IMR-90 (cell line): ENCODE results near the gene ARMH4. TPM values are rescaled to one million over a fixed set of nuclear protein-coding genes. Genes with fewer than 3 reads are reported as not detected.

Experiments used
- ATAC-seq: fragments of 200-7000 bp; cut with Tn5 transposase; 2 replicates; pipeline ENCODE4 v1.9.1; 2020; ENCODE audit warnings: low read depth, mild to moderate bottlenecking, moderate library complexity
- BruUV-seq: library from RNA; stranded (reverse); fragments of 400-500 nt; replicated peaks from 2 replicates; lab custom pipeline; 2021; lab: Mats Ljungman, UMichigan
- CTCF ChIA-PET: fragments of 300-600 bp; formaldehyde crosslinking; extraction: SDS; loops from one replicate; lab custom pipeline; 2021; ENCODE audit warnings: antibody characterized with exemption; lab: Yijun Ruan, JAX
- POLR2A ChIA-PET: fragments of 300-600 bp; sonication (Branson Sonifier 250); formaldehyde crosslinking; loops from one replicate; lab custom pipeline; 2022; ENCODE audit warnings: antibody characterized with exemption; ENCODE audit not compliant: unreplicated experiment; lab: Charles Lee
- DNase-seq: peaks from one replicate; pipeline ENCODE4 v3.0.0; 2013
- H2AFZ ChIP-seq: replicated peaks from 2 replicates; pipeline ENCODE3; 2013; ENCODE audit warnings: low read length, mild to moderate bottlenecking; ENCODE audit not compliant: poor library complexity
- H2AK5ac ChIP-seq: 2 replicates; pipeline ENCODE4 v1.6.1; 2013; ENCODE audit warnings: low read depth, low read length, inconsistent platforms
- H2AK9ac ChIP-seq: replicated peaks from 2 replicates; pipeline ENCODE3; 2013; ENCODE audit warnings: mild to moderate bottlenecking, low read depth, low read length, moderate library complexity; ENCODE audit not compliant: poor library complexity
- H2BK120ac ChIP-seq: 2 replicates; pipeline ENCODE4 v1.6.1; 2013; ENCODE audit warnings: low read depth, low read length, inconsistent platforms
- H2BK15ac ChIP-seq: 3 replicates; pipeline ENCODE4 v1.6.1; 2013; ENCODE audit warnings: low read depth, low read length, inconsistent platforms
- H2BK20ac ChIP-seq: 2 replicates; pipeline ENCODE4 v1.6.1; 2013; ENCODE audit warnings: low read depth, mild to moderate bottlenecking, inconsistent platforms, low read length, moderate library complexity
- H2BK5ac ChIP-seq: 2 replicates; pipeline ENCODE4 v1.6.1; 2013; ENCODE audit warnings: mild to moderate bottlenecking, low read depth, low read length, inconsistent platforms; ENCODE audit not compliant: poor library complexity, severe bottlenecking
- H3K14ac ChIP-seq: replicated peaks from 2 replicates; pipeline ENCODE4 v1.6.1; 2013; ENCODE audit warnings: low read depth, low read length, inconsistent platforms
- H3K18ac ChIP-seq: 2 replicates; pipeline ENCODE4 v1.6.1; 2013; ENCODE audit warnings: low read depth, low read length, control low read depth
- H3K23ac ChIP-seq: 2 replicates; pipeline ENCODE4 v1.6.1; 2013; ENCODE audit warnings: low read depth, low read length, inconsistent platforms
- H3K27ac ChIP-seq: 2 replicates; pipeline ENCODE4 v1.5.1; 2013; ENCODE audit warnings: mild to moderate bottlenecking, control low read depth, low read length; ENCODE audit not compliant: insufficient read depth
- H3K27me3 ChIP-seq: 2 replicates; pipeline ENCODE4 v1.6.1; 2013; ENCODE audit warnings: low read length; ENCODE audit not compliant: control insufficient read depth, insufficient read depth
- H3K36me3 ChIP-seq: 2 replicates; pipeline ENCODE4 v1.6.1; 2013; ENCODE audit warnings: low read length, mixed read lengths; ENCODE audit not compliant: control insufficient read depth, insufficient read depth
- H3K4ac ChIP-seq: 2 replicates; pipeline ENCODE4 v1.6.1; 2013; ENCODE audit warnings: low read depth, low read length, inconsistent platforms
- H3K4me1 ChIP-seq: 2 replicates; pipeline ENCODE4 v1.6.1; 2013; ENCODE audit warnings: low read length, mixed read lengths; ENCODE audit not compliant: control insufficient read depth, insufficient read depth
- H3K4me2 ChIP-seq: 2 replicates; pipeline ENCODE4 v1.6.1; 2013; ENCODE audit warnings: low read depth, mild to moderate bottlenecking, control low read depth, low read length, moderate library complexity
- H3K4me3 ChIP-seq: 2 replicates; pipeline ENCODE4 v1.5.1; 2013; ENCODE audit warnings: low read depth, mild to moderate bottlenecking, control low read depth, low read length, moderate library complexity; ENCODE audit not compliant: insufficient read depth
- H3K56ac ChIP-seq: 2 replicates; pipeline ENCODE4 v1.6.1; 2013; ENCODE audit warnings: low read length, inconsistent platforms; ENCODE audit not compliant: insufficient read depth; ENCODE audit errors: extremely low read depth
- H3K79me1 ChIP-seq, 2 experiments: 2 replicates each; pipeline ENCODE4 v1.6.1; 2013; ENCODE audit warnings: low read length in 2 of 2, inconsistent platforms in 1 of 2, low read depth in 1 of 2
- H3K9ac ChIP-seq: 2 replicates; pipeline ENCODE4 v1.6.1; 2013; ENCODE audit warnings: low read depth, low read length, control low read depth
- H3K9me1 ChIP-seq: 2 replicates; pipeline ENCODE4 v1.6.1; 2013; ENCODE audit warnings: low read length, inconsistent platforms; ENCODE audit not compliant: insufficient read depth
- H3K9me3 ChIP-seq: 2 replicates; pipeline ENCODE4 v1.6.1; 2013; ENCODE audit warnings: low read length; ENCODE audit not compliant: control insufficient read depth, insufficient read depth
- H4K20me1 ChIP-seq: 2 replicates; pipeline ENCODE4 v1.6.1; 2013; ENCODE audit warnings: low read length, inconsistent platforms; ENCODE audit not compliant: insufficient read depth
- H4K5ac ChIP-seq: 2 replicates; pipeline ENCODE4 v1.6.1; 2013; ENCODE audit warnings: mild to moderate bottlenecking, low read depth, low read length, control low read depth
- H4K8ac ChIP-seq, 2 experiments: 2 replicates each; pipeline ENCODE4 v1.6.1; 2013; ENCODE audit warnings: low read depth in 2 of 2, low read length in 2 of 2, control low read depth in 1 of 2, inconsistent platforms in 1 of 2
- H4K91ac ChIP-seq: 2 replicates; pipeline ENCODE4 v1.6.1; 2013; ENCODE audit warnings: low read depth, low read length, inconsistent platforms; ENCODE audit not compliant: insufficient read depth
- BHLHE40 ChIP-seq: fragments of 150-350 bp; IDR thresholded peaks from 2 replicates; pipeline ENCODE4 v1.6.1; 2016; ENCODE audit warnings: mild to moderate bottlenecking, low read depth, low read length
- CEBPB ChIP-seq: IDR thresholded peaks from 2 replicates; pipeline ENCODE4 v1.6.1; 2012; ENCODE audit warnings: low read depth, low read length, improper control_type of control experiment
- CHD1 ChIP-seq: IDR thresholded peaks from 2 replicates; pipeline ENCODE4 v1.6.1; 2012; ENCODE audit warnings: low read depth, low read length, improper control_type of control experiment
- CTCF ChIP-seq: conservative IDR thresholded peaks from 2 replicates; pipeline ENCODE4 v1.5.1; 2012; ENCODE audit warnings: mild to moderate bottlenecking, low read depth, low read length, improper control_type of control experiment
- ELK1 ChIP-seq: fragments of 150-350 bp; IDR thresholded peaks from 2 replicates; pipeline ENCODE4 v1.6.1; 2016; ENCODE audit warnings: low read depth, mild to moderate bottlenecking, low read length, moderate library complexity, borderline replicate concordance
- FOS ChIP-seq: fragments of 150-350 bp; IDR thresholded peaks from 2 replicates; pipeline ENCODE4 v1.6.1; 2016; ENCODE audit warnings: low read depth, low read length
- MAFK ChIP-seq: IDR thresholded peaks from 2 replicates; pipeline ENCODE4 v1.6.1; 2012; ENCODE audit warnings: low read depth, low read length, improper control_type of control experiment
- MAZ ChIP-seq: IDR thresholded peaks from 2 replicates; pipeline ENCODE4 v1.6.1; 2012; ENCODE audit warnings: low read depth, mild to moderate bottlenecking, low read length, improper control_type of control experiment, moderate library complexity, borderline replicate concordance
- MXI1 ChIP-seq: IDR thresholded peaks from 2 replicates; pipeline ENCODE4 v1.6.1; 2012; ENCODE audit warnings: low read depth, mild to moderate bottlenecking, low read length, moderate library complexity, borderline replicate concordance
- NFE2L2 ChIP-seq: fragments of 150-350 bp; IDR thresholded peaks from 2 replicates; pipeline ENCODE4 v1.6.1; 2016; ENCODE audit warnings: low read depth, mild to moderate bottlenecking, low read length
- POLR2A ChIP-seq: IDR thresholded peaks from 2 replicates; pipeline ENCODE4 v1.6.1; 2012; ENCODE audit warnings: mild to moderate bottlenecking, low read depth, low read length
- RAD21 ChIP-seq: IDR thresholded peaks from 2 replicates; pipeline ENCODE4 v1.6.1; 2012; ENCODE audit warnings: low read length, improper control_type of control experiment
- RCOR1 ChIP-seq: IDR thresholded peaks from 2 replicates; pipeline ENCODE4 v1.6.1; 2012; ENCODE audit warnings: mild to moderate bottlenecking, low read length, improper control_type of control experiment; ENCODE audit not compliant: insufficient replicate concordance
- RFX5 ChIP-seq: IDR thresholded peaks from 2 replicates; pipeline ENCODE4 v1.8.0; 2012; ENCODE audit warnings: low read depth, mild to moderate bottlenecking, low read length, moderate library complexity
- SMC3 ChIP-seq: fragments of 150-350 bp; IDR thresholded peaks from 2 replicates; pipeline ENCODE4 v1.6.1; 2016; ENCODE audit warnings: low read depth, mild to moderate bottlenecking, antibody characterized with exemption, low read length, moderate library complexity
- USF2 ChIP-seq: fragments of 150-350 bp; IDR thresholded peaks from 2 replicates; pipeline ENCODE4 v1.6.1; 2017; ENCODE audit warnings: mild to moderate bottlenecking, antibody characterized with exemption, low read length, low read depth
- WGBS, 2 experiments: methylation state at CpG; one replicate each; pipeline versions ENCODE4 v1.1.5 to v1.1.7; 2013; ENCODE audit warnings: missing lambda C conversion rate in 2 of 2; ENCODE audit not compliant: insufficient read length in 1 of 2; ENCODE audit errors: extremely low coverage in 2 of 2; 5-methylcytosine and 5-hydroxymethylcytosine counted together
- dilution Hi-C: fragments of 300-500 bp; cut with HindIII; formaldehyde crosslinking; loops from one replicate; pipeline ENCODE4 v1.14.3; 2018; ENCODE audit warnings: low sequenced_read_pairs; ENCODE audit not compliant: unreplicated experiment
- in situ Hi-C: fragments of 300-500 bp; cut with MboI; formaldehyde crosslinking; loops from 3 replicates; pipeline ENCODE4 v1.14.3; 2019; ENCODE audit warnings: low sequenced_read_pairs, inconsistent platforms, mixed read lengths
- intact Hi-C: fragments of 100-400 bp; cut with micrococcal nuclease; formaldehyde crosslinking; loops from 2 replicates; pipeline ENCODE4 v1.10.0; 2022
- polyA plus RNA-seq, 3 experiments: library from polyadenylated mRNA; depleted of rRNA; stranded (reverse); fragments of >200 nt; gene quantifications; 2 replicates each; pipeline ENCODE4 v1.2.3, GENCODE V29; 2012; ENCODE audit warnings: low replicate concordance in 1 of 3
- total RNA-seq: library from RNA; depleted of rRNA; stranded (reverse); fragments of >200 nt; gene quantifications from 2 replicates; pipeline ENCODE4 v1.2.3, GENCODE V29; 2012

ARMH4 gene
- total and polyA plus RNA-seq, 2 of the 4 experiments (the other 2 are of a cell fraction), result 4.6 to 5.6 TPM

GRCh38 chr14:57963071-57963470, 188.9 kb downstream of the ARMH4 start:
- Histone ChIP-seq H3K36me3 (no peaks in the 10 kb centered on the region), H3K27ac (no peak overlapping the region), H3K4me1 (no peaks in the 10 kb centered on the region), H4K8ac (no peak overlapping the region), H4K20me1 (no peaks in the 10 kb centered on the region), H3K23ac (no peak overlapping the region), H3K9me3 (no peaks in the 10 kb centered on the region), H2AK5ac (no peak overlapping the region), H2AK9ac (no peak overlapping the region), H3K18ac (no peak overlapping the region), H3K27me3 (no peaks in the 10 kb centered on the region), H3K4me3 (no peak overlapping the region), H2BK20ac (no peak overlapping the region), H3K4ac (no peak overlapping the region), H2BK120ac (no peak overlapping the region), H3K9me1 (no peaks in the 10 kb centered on the region), H3K14ac (no peak overlapping the region), H3K4me2 (no peak overlapping the region), H3K9ac (no peak overlapping the region), H4K91ac (no peak overlapping the region), H2BK15ac (no peak overlapping the region), H4K5ac (no peak overlapping the region), H2BK5ac (no peak overlapping the region), H3K56ac (no peak overlapping the region), H2AFZ (no peak overlapping the region), H3K79me1 (no peaks in the 10 kb centered on the region)
- intact Hi-C loops, result no loop called here
- ChIA-PET POLR2A (no interaction called here), CTCF (interaction anchor here (0.6 kb wide), 1 partner anchor 50 kb away, joined by 3 read pairs; no protein-coding TSS in a partner anchor)
- in situ Hi-C loops, result no loop called here
- WGBS, 2 experiments, result no CpG with 5 or more reads among the region's 2 CpGs
- DNase-seq, result no peak
- no peak for ATAC-seq
- no peak for TF ChIP-seq RCOR1
- TF ChIP-seq FOS, result no peak
- no peak for TF ChIP-seq BHLHE40
- TF ChIP-seq NFE2L2, result no peak
- TF ChIP-seq MAZ, result no peak
- no peak for TF ChIP-seq CHD1
- TF ChIP-seq RAD21, result no peak
- TF ChIP-seq POLR2A, result no peak
- no peak for TF ChIP-seq MAFK
- no peak for TF ChIP-seq RFX5
- TF ChIP-seq USF2, result no peak
- TF ChIP-seq ELK1, result no peak
- TF ChIP-seq CEBPB, result no peak
- TF ChIP-seq CTCF, result no peak
- TF ChIP-seq SMC3, result no peak
- no peak for TF ChIP-seq MXI1
- BruUV-seq, result no TSS peak
- dilution Hi-C loops, result no loop called here
